Heart left ventricle (tissue), 16 donors: ENCODE results near the gene GZF1. TPM values are rescaled to one million over a fixed set of nuclear protein-coding genes. Genes with fewer than 3 reads are reported as not detected.

Experiments used
- ATAC-seq, 4 donors: fragments of 200-7000 bp; cut with Tn5 transposase; one replicate each; pipeline ENCODE4 v1.9.1; 2020 to 2022; ENCODE audit warnings: moderate library complexity in 4 of 4, mild to moderate bottlenecking in 3 of 4, moderate number of reproducible peaks in 1 of 4
- DNase-seq, 5 donors: peaks; one replicate each; pipeline ENCODE4 v3.0.0-alpha.2; 2020
- H3K27ac ChIP-seq, 12 donors: fragments of 200-600 bp; sonication (generic) in 4 of 12; one replicate each; pipeline versions ENCODE4 v1.5.0 to v1.8.0; 2016 to 2022; ENCODE audit warnings: mild to moderate bottlenecking in 2 of 12
- H3K27me3 ChIP-seq, 9 donors: fragments of 200-600 bp; sonication (generic) in 2 of 9; one replicate each; pipeline versions ENCODE4 v1.5.1 to v1.8.0; 2016 to 2022; ENCODE audit warnings: mild to moderate bottlenecking in 3 of 9
- H3K36me3 ChIP-seq, 9 donors: fragments of 200-600 bp; sonication (generic) in 2 of 9; one replicate each; pipeline versions ENCODE4 v1.5.0 to v1.8.0; 2018 to 2022; ENCODE audit warnings: mild to moderate bottlenecking in 2 of 9
- H3K4me1 ChIP-seq, 12 donors: fragments of 200-600 bp; sonication (generic) in 4 of 12; one replicate each; pipeline versions ENCODE4 v1.5.0 to v1.8.0; 2016 to 2022; ENCODE audit warnings: mild to moderate bottlenecking in 3 of 12
- H3K4me3 ChIP-seq, 12 donors: fragments of 200-600 bp; sonication (generic) in 4 of 12; one replicate each; pipeline versions ENCODE4 v1.5.0 to v1.8.0; 2017 to 2022; ENCODE audit warnings: mild to moderate bottlenecking in 9 of 12, moderate library complexity in 4 of 12
- H3K9me3 ChIP-seq, 12 donors: fragments of 200-600 bp; sonication (generic) in 4 of 12; one replicate each; pipeline versions ENCODE4 v1.5.0 to v1.8.0; 2016 to 2022; ENCODE audit warnings: mild to moderate bottlenecking in 1 of 12
- CTCF ChIP-seq, 12 donors: fragments of 200-600 bp; sonication (generic) in 4 of 12; IDR thresholded peaks; one replicate each; pipeline versions ENCODE4 v1.5.0 to v1.8.0; 2018 to 2022; ENCODE audit warnings: antibody characterized with exemption in 12 of 12, mild to moderate bottlenecking in 5 of 12
- POLR2A ChIP-seq, 2 donors: fragments of 450-650 bp; IDR thresholded peaks; one replicate each; pipeline ENCODE4 v1.6.1; 2017; ENCODE audit warnings: antibody characterized with exemption in 2 of 2, mild to moderate bottlenecking in 2 of 2, moderate library complexity in 2 of 2
- WGBS, 4 donors: extraction: QIAGEN DNeasy Blood & Tissue Kit in 2 of 4; methylation state at CpG; one replicate each; pipeline versions ENCODE4 v1.1.5 to v1.1.7; 2013 to 2018; 5-methylcytosine and 5-hydroxymethylcytosine counted together
- intact Hi-C, 10 donors: fragments of 100-400 bp; cut with DNase I; formaldehyde crosslinking; loops; one replicate each; pipeline versions ENCODE4 v1.11.1 to v1.14.2; 2022
- polyA plus RNA-seq, 2 donors: library from polyadenylated mRNA; stranded (reverse); fragments of 200-250 nt; gene quantifications; one replicate each; pipeline ENCODE4 v1.2.3, GENCODE V29; 2013
- total RNA-seq, 9 donors: library from RNA; depleted of rRNA in 2 of 9; stranded (reverse); fragments of >200 nt in 2 of 9; fragmentation: NEBNext Ultra II Directional in 3 of 9; extraction: Animal tissue kit (Norgen Biotek cat#: 25700) in 3 of 9; gene quantifications; one replicate each; pipeline versions ENCODE4 v1.1.0 to v1.2.4, GENCODE V29; 2016 to 2023
- donor health status: ischemic (EF 13 %, LVEDD 7.1; RV severe dilation, severe dysfunction).
- donor health status: healthy with polysubstance abuse.
- donor health status: DM: no; HTN: yes; CAD: no.
- donor health status: DM: no; HTN: no; CAD: no.
- donor health status: ischemic (EF 25% LVEDD 6.9; RV normal size, moderate dysfunction).
- donor health status: ischemic (EF 25% LVEDD 5.7; RV mildly dilated, moderate dysfunction).
- donor health status: healthy.
- donor health status: DM: yes; HTN: yes; CAD: no.
- donor health status: ischemic (EF 35%, LVEDD 5.7; RV mildly dilated, moderate dysfunction).
- donor health status: nonischemic (EF 11% LVEDD 7.7; RV severe dilation, severe dysfunction).
- donor health status: DM: yes; HTN: yes; CAD: no.
- donor health status: PGD.
- donor health status: ischemic (EF 29% LVEDD 5.4; RV normal size, mild dysfunction).
- donor health status: nonischemic (EF 23%, LVEDD 6.1; RV moderate dilation, normal function).

The GZF1 gene
- total and polyA plus RNA-seq, 11 donors, result 8.6 to 34.6 (median 24.5) TPM

- Histone ChIP-seq H3K4me3 (no peak overlapping the region), H3K36me3 (peaks cover 0 to 99% (median 94%) of the 10 kb centered on the region in 9 donors), H3K27me3 (no peaks in the 10 kb centered on the region), H3K4me1 (peaks cover 0 to 48% (median 30%) of the 10 kb centered on the region in 12 donors), H3K9me3 (no peaks in the 10 kb centered on the region), H3K27ac (no peak overlapping the region)
- intact Hi-C loops, result loop anchor here in 3 of 10 donors (10.0 kb wide), 3 partner anchors 46 to 236 kb away; partner anchors contain the start of genes CST9 (in 1 of the 3) and NAPB (in 1 of the 3)
- WGBS, 4 donors, result 91 to 96% (median 94%) methylated on average over 5 to 14 of the region's 14 CpGs
- ATAC-seq, result no peak
- DNase-seq, result no peak
- TF ChIP-seq POLR2A (IDR thresholded peaks at IDR 0.05) (no peak), CTCF (IDR thresholded peaks at IDR 0.05) (no peak)
These were observed 7.3 kb downstream of the GZF1 start for GRCh38 chr20:23369072-23369823.

GRCh38 chr20:23370274-23370673 lies 8.3 kb downstream of the GZF1 start:
- WGBS, 4 donors, result 90 to 94% (median 92%) methylated on average over 5 of the region's 5 CpGs
- Histone ChIP-seq H3K4me1 (peaks cover 0 to 39% (median 26%) of the 10 kb centered on the region in 12 donors), H3K27me3 (no peaks in the 10 kb centered on the region), H3K27ac (no peak overlapping the region), H3K9me3 (no peaks in the 10 kb centered on the region), H3K36me3 (peaks cover 0 to 99% (median 87%) of the 10 kb centered on the region in 9 donors), H3K4me3 (no peak overlapping the region)
- TF ChIP-seq POLR2A (IDR thresholded peaks at IDR 0.05) (no peak), CTCF (IDR thresholded peaks at IDR 0.05) (no peak)
- DNase-seq, result no peak
- intact Hi-C loops, result no loop called here
- no peak for ATAC-seq

GRCh38 chr20:23370873-23371272 lies 8.9 kb downstream of the GZF1 start:
- Histone ChIP-seq H3K36me3 (peaks cover 0 to 99% (median 87%) of the 10 kb centered on the region in 9 donors), H3K4me3 (no peak overlapping the region), H3K27me3 (no peaks in the 10 kb centered on the region), H3K4me1 (peaks cover 0 to 33% (median 21%) of the 10 kb centered on the region in 12 donors), H3K27ac (no peak overlapping the region), H3K9me3 (no peaks in the 10 kb centered on the region)
- intact Hi-C loops, result no loop called here
- WGBS, 4 donors, result 64 to 95% (median 85%) methylated on average over 3 of the region's 3 CpGs
- no peak for TF ChIP-seq POLR2A (IDR thresholded peaks at IDR 0.05)
- ATAC-seq (no peak), DNase-seq (no peak)

GRCh38 chr20:23371496-23371895 lies 9.5 kb downstream of the GZF1 start:
- Histone ChIP-seq H3K4me1 (peaks cover 0 to 27% (median 15%) of the 10 kb centered on the region in 12 donors), H3K9me3 (no peaks in the 10 kb centered on the region), H3K27me3 (no peaks in the 10 kb centered on the region), H3K36me3 (peaks cover 0 to 99% (median 91%) of the 10 kb centered on the region in 9 donors), H3K27ac (peak overlapping the region in 1 of 12 donors; percentile 51), H3K4me3 (no peak overlapping the region)
- DNase-seq (no peak), ATAC-seq (no peak)
- intact Hi-C loops, result no loop called here
- no peak for TF ChIP-seq CTCF (IDR thresholded peaks at IDR 0.05)
- TF ChIP-seq POLR2A (IDR thresholded peaks at IDR 0.05), result no peak
- WGBS, 4 donors, result 74 to 85% (median 82%) methylated on average over 4 of the region's 4 CpGs
